Loucy (cell line): Measurements from ENCODE around the gene CLCN5.

Experiments used
- H2AFZ ChIP-seq: fragments of 200-600 bp; sonication (generic); 2 replicates; pipeline ENCODE4 v1.6.0; 2016; ENCODE audit warnings: antibody characterized with exemption, mild to moderate bottlenecking, low read length, moderate library complexity
- H3F3A ChIP-seq: fragments of 200-600 bp; 2 replicates; pipeline ENCODE4 v1.6.0; 2016; ENCODE audit warnings: antibody characterized with exemption, low read depth, mild to moderate bottlenecking
- H3K27me3 ChIP-seq: fragments of 200-600 bp; sonication (generic); 2 replicates; pipeline ENCODE4 v1.6.1; 2014; ENCODE audit warnings: low read length, mild to moderate bottlenecking; ENCODE audit not compliant: insufficient read depth, poor library complexity, severe bottlenecking
- H3K36me3 ChIP-seq: fragments of 200-600 bp; sonication (generic); 2 replicates; pipeline ENCODE4 v1.6.1; 2016; ENCODE audit warnings: low read length; ENCODE audit not compliant: insufficient read depth
- H3K4me1 ChIP-seq: fragments of 200-600 bp; sonication (generic); 2 replicates; pipeline ENCODE4 v1.5.1; 2014; ENCODE audit warnings: low read length, mild to moderate bottlenecking; ENCODE audit not compliant: insufficient read depth, poor library complexity, severe bottlenecking
- H3K4me2 ChIP-seq: fragments of 200-600 bp; sonication (generic); 2 replicates; pipeline ENCODE4 v1.6.0; 2014; ENCODE audit warnings: antibody characterized with exemption, low read length, low read depth, mild to moderate bottlenecking; ENCODE audit not compliant: poor library complexity, severe bottlenecking
- H3K4me3 ChIP-seq: fragments of 200-600 bp; sonication (generic); 2 replicates; pipeline ENCODE4 v1.5.1; 2014; ENCODE audit warnings: low read length, mild to moderate bottlenecking, mixed read lengths; ENCODE audit not compliant: poor library complexity, severe bottlenecking
- H3K79me2 ChIP-seq: fragments of 200-600 bp; sonication (generic); 2 replicates; pipeline ENCODE4 v1.6.1; 2014; ENCODE audit warnings: low read length; ENCODE audit not compliant: insufficient read depth
- H3K9ac ChIP-seq: fragments of 200-600 bp; sonication (generic); 2 replicates; pipeline ENCODE4 v1.6.0; 2014; ENCODE audit warnings: mild to moderate bottlenecking, low read depth, low read length, moderate library complexity; ENCODE audit not compliant: poor library complexity, severe bottlenecking
- H3K9me2 ChIP-seq: fragments of 200-600 bp; sonication (generic); replicated peaks from 2 replicates; pipeline ENCODE4 v1.6.1; 2016; ENCODE audit warnings: low read depth, low read length, mixed read lengths
- H3K9me3 ChIP-seq: fragments of 200-600 bp; sonication (generic); 2 replicates; pipeline ENCODE4 v1.6.1; 2014; ENCODE audit warnings: mild to moderate bottlenecking, antibody characterized with exemption, low read length, low read depth; ENCODE audit not compliant: insufficient read depth
- H4K20me1 ChIP-seq: fragments of 200-600 bp; sonication (generic); 2 replicates; pipeline ENCODE4 v1.6.0; 2014; ENCODE audit warnings: antibody characterized with exemption, low read length, mild to moderate bottlenecking; ENCODE audit not compliant: insufficient read depth, poor library complexity, severe bottlenecking
- EZH2phosphoT487 ChIP-seq: fragments of 200-600 bp; IDR thresholded peaks from 2 replicates; pipeline ENCODE4 v1.6.1; 2018; ENCODE audit warnings: antibody characterized with exemption, mild to moderate bottlenecking, moderate library complexity, borderline replicate concordance
- TF ChIP-seq, protein P1 (sequence below): fragments of 200-600 bp; sonication (generic); conservative IDR thresholded peaks from 2 replicates; pipeline ENCODE4 v1.5.1; 2014; ENCODE audit warnings: mild to moderate bottlenecking, antibody characterized with exemption, low read length

CLCN5 gene

DNA sequence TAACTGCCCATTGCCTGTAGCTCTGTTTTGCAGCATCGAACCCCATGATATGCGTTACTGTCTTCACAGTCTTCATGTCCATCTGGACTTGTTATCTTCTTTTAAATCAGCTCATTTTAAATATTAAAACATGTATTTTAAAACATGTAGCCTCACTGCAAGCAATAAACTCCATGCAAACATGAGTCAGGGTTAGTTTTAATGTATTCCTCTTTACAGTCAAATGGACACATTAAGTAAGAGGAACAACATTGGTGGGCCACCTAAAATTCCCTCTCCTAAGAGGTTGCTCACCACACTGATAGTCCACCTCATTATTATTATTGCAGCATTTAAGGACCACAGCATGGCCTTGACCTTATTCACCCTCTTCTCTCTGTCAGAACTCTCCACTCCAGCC lies 74.1 kb downstream of the CLCN5 start:
- Histone ChIP-seq H3K9ac (no peak overlapping the region), H3K79me2 (no peaks in the 10 kb centered on the region), H3K9me3 (no peaks in the 10 kb centered on the region), H3F3A (no peaks in the 10 kb centered on the region), H2AFZ (no peak overlapping the region), H3K4me1 (peaks cover 17% of the 10 kb centered on the region), H3K4me3 (no peak overlapping the region), H3K9me2 (no peaks in the 10 kb centered on the region), H3K27me3 (no peaks in the 10 kb centered on the region), H3K4me2 (no peak overlapping the region), H3K36me3 (no peaks in the 10 kb centered on the region), H4K20me1 (no peaks in the 10 kb centered on the region)
- no peak for TF ChIP-seq EZH2phosphoT487
- TF ChIP-seq, protein P1, sequence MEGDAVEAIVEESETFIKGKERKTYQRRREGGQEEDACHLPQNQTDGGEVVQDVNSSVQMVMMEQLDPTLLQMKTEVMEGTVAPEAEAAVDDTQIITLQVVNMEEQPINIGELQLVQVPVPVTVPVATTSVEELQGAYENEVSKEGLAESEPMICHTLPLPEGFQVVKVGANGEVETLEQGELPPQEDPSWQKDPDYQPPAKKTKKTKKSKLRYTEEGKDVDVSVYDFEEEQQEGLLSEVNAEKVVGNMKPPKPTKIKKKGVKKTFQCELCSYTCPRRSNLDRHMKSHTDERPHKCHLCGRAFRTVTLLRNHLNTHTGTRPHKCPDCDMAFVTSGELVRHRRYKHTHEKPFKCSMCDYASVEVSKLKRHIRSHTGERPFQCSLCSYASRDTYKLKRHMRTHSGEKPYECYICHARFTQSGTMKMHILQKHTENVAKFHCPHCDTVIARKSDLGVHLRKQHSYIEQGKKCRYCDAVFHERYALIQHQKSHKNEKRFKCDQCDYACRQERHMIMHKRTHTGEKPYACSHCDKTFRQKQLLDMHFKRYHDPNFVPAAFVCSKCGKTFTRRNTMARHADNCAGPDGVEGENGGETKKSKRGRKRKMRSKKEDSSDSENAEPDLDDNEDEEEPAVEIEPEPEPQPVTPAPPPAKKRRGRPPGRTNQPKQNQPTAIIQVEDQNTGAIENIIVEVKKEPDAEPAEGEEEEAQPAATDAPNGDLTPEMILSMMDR = no peak

DNA sequence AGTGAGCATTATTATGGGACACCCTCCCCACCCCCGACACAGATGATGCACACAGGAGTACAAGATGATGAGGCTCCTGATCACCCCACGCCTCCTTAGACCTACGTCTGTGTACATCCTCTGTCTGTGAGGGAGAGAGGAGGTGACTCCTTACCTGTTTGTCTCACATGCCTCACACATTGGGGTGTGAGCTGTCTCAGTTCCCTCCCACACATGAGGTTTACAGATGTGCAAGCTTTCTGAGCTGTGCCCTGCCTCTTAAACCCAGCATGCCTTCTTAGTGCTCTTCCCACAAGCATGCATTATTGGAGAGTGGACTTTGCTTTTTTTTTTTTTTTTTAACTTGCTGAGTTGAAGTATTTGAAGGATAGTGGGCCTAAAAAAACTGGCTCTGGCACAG lies 76.7 kb downstream of the CLCN5 start:
- Histone ChIP-seq H3K4me2 (no peak overlapping the region), H3K27me3 (no peaks in the 10 kb centered on the region)

DNA sequence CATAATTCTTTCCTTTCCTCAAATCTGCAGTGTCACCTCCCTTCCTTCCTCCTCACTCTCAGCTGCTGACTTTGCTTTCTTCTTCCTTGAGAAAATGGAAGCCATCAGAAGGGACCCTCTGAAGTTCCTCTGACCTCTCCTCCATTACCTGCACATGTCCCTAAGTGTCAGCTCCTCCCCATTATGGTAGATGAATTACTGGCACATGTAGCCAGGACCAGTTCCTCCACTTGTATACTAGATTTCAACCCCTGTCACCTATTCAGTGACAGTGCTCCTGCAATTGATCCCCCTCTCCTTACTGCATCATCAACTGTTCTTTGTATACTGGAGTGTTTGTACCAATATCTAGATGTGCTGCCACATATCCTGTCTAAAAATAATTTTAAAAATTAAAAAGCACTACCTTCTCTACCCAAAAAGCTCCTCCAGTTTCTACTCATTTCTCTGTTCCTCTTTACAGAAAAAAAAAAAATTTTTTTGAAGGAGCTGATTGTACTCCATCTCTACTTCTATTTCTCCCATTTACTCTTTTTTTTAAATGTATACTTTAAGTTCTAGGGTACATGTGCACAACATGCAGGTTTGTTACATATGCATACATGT lies 78.6 kb downstream of the CLCN5 start:
- H4K20me1 ChIP-seq = no peaks in the 10 kb centered on the region
- H3K4me3 ChIP-seq = no peak overlapping the region
- H3K9me3 ChIP-seq = no peaks in the 10 kb centered on the region
- H2AFZ ChIP-seq = no peak overlapping the region
- H3K4me2 ChIP-seq = no peak overlapping the region
- H3K79me2 ChIP-seq = no peaks in the 10 kb centered on the region
- no peaks in the 10 kb centered on the region for H3K9me2 ChIP-seq
- H3K4me1 ChIP-seq = peaks cover 2% of the 10 kb centered on the region
- H3K9ac ChIP-seq = no peak overlapping the region
- no peaks in the 10 kb centered on the region for H3K27me3 ChIP-seq
- H3K36me3 ChIP-seq = no peaks in the 10 kb centered on the region
- TF ChIP-seq, protein P1 = no peak
- no peak for TF ChIP-seq EZH2phosphoT487
- no peaks in the 10 kb centered on the region for H3F3A ChIP-seq

More for the DNA sequence above, 76.7 kb downstream of the CLCN5 start:
- no peaks in the 10 kb centered on the region for H4K20me1 ChIP-seq
- H3K4me1 ChIP-seq = peaks cover 5% of the 10 kb centered on the region
- no peaks in the 10 kb centered on the region for H3F3A ChIP-seq
- no peak overlapping the region for H3K4me3 ChIP-seq
- no peak overlapping the region for H2AFZ ChIP-seq
- no peak for TF ChIP-seq EZH2phosphoT487
- TF ChIP-seq, protein P1 = no peak
- H3K36me3 ChIP-seq = no peaks in the 10 kb centered on the region
- H3K9me3 ChIP-seq = no peaks in the 10 kb centered on the region
- H3K79me2 ChIP-seq = no peaks in the 10 kb centered on the region
- H3K9me2 ChIP-seq = no peaks in the 10 kb centered on the region
- H3K9ac ChIP-seq = no peak overlapping the region
